NCI-H345 treated with DMSO at 0.1 percent for 48 hours (cell line): ENCODE measurements around the gene ARHGEF3.
"Not testable (repeated sequence)": the region's sequence is repeated elsewhere in the genome, so short reads cannot be mapped to it uniquely, and the experiment has no call there.

Experiments used
- DNase-seq: peaks from one replicate; lab custom pipeline; 2025; ENCODE audit not compliant: unreplicated experiment; lab: John Stamatoyannopoulos, UW

The ARHGEF3 gene

DNA sequence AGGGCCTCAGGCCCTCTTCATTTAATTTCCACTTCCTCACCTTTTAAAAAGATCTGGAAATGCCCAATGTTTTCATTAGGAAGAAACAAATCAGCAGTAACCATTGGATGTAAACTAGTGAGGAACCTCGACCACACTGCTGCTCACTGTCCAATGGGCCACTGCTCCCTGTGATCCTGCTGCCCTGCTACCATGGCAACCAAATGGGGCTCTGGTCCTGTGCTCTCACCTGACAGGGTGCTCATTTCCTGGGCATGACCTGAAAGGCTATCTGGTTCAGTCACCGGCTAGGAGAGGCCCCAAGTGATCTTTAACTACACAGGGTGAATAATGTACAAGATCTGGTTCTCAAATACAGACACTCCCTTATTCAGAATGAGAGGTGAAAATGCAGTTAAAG lies 54.6 kb downstream of the ARHGEF3 start:
- no peak for DNase-seq

DNA sequence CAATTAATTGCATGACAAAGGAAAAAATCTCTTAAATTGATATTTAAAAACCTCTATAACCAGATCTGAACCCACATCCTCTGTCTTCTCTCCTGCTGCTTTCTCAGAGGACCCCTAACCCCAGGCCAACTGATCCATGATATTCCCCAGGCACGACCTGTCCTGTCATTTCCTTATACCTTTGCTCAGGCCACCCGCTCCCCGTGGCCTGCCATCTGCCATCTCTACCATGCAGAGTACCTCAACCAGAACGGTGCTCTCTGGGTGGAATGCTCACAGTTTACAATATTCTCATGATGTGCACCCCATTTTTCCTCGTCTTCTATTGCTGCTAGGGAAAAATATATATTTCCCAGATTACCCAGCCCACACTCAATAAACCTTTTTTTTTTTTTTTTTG lies 57.7 kb downstream of the ARHGEF3 start:
- DNase-seq, result no peak

DNA sequence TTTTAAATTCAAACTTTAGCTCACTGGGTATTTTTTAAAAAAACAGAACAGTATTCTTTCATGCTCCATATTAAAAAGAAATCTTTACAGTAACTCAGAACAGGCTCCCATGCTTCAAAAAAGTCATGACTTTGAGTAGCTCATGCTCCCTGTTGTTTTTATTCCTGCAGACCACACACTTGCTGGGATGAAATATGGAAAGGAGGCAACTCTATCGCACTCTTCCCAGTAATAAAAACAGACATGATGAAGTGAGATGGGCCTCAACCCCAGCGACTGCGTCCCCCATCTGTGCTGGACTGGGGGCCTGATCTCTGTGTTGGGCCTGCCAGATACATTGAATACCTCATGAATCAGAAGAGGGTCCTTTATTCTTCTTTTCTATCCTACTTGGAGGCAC lies 58.9 kb downstream of the ARHGEF3 start:
- no peak for DNase-seq

DNA sequence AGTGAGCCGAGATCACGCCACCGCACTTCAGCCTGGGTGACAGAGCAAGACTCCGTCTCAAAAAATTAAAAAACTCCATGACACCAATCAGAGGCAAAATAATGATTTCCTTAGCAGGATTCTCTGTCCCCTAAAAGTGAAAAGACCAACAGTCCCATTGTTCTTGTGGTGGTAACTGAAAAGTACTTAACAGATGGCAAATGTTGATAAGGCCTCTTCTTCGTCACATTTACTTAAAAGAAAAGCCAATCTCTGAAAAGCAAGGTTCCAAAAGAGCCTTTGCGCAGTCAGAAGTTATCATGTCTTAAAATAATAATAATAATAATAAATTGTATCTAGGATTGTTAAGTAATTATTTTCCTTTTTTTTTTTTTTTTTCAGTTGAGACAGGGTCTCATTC lies 62.7 kb downstream of the ARHGEF3 start:
- no peak for DNase-seq

DNA sequence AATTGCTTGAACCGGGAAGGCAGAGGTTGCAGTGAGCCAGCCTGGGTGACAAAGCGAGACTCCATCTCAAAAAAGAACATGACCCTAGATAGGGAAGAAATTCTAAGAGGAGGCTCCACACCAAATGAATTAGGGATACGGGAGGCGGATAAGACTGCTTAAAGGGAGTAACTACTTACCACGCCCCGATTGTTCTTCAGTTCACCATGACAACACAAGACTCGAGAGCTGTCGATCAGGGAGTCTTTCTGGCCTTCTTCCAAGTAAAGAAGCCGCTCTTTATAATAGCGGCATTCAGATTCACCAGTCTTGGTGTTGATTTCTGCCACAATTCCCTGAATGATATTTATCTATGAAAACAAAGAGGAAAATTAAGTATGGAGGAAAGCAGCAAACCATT lies 64.7 kb downstream of the ARHGEF3 start:
- no peak for DNase-seq

DNA sequence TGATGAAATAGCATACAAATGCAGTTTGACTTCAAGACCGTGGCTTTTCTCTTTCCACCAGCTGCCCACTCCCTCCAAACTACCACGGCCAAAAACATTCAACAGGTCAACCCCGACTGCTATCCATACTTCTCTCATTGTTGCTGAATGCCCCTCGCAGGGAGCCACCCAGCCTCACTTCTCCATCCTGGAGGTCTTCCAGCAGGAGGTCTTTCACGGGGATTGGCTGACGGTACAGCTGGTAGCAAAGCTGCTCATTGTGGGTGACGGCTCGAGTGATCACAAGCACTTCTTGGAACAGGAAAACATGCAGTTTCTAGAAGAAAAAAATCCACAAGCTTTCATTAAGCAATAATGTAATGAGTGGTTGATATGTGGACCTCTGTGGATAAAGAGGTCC lies 69.6 kb downstream of the ARHGEF3 start:
- no peak for DNase-seq

DNA sequence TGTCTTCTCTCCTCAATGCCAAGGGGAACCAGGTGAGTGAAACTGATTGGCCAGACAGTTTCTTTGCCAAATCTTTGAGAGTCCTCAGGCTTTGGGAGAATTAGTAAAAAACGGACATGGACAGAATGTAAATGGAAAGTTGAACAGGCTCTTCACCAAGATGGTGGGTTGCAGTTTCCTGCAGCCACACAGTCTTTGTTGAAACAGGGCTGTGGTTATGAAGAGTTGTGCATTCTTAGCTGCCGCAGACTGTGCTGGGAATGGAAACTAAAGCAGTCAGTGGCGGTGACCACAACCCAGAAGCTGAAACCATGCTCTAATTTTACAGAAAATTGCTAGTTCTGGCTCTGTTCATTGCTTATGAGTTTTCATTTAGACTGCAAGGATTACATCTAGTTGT lies 76.6 kb downstream of the ARHGEF3 start:
- no peak for DNase-seq

DNA sequence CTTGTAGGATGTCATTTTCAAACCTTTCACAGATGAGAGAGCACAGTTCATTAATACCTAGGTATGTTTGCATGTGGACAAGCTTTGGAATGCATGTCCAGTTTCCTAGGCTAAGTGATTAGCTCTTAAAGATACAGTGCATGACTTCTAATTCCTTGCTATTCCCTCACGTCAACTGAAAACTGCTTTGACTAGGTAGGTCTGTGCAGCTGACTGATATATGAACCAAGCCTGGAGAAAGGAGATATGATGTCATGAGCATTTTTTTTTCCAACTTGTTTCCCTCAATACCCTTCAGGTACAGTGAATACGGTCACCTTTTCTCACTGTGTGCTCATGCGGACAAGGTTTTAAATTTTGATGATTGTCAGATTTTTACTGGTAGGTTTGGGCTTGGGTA lies 77.1 kb downstream of the ARHGEF3 start:
- DNase-seq, result no peak

DNA sequence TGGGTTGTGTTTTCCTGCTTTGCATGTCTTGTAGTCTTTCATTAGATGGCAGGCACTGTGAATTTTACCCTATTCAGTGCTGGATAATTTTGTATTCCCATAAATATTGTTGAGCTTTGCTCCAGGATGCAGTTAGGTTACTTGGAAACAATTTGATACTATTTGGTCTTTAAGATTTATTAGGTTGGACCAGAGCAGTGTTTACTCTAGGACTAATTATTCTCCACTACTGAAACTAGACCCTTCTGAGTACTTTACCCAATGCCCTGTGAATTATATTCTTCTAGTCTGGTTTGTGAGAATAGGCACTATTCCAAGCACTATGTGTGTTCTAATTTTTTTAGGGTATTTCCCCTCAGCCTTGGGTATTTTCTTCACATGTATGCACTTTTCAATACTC lies 80.9 kb downstream of the ARHGEF3 start:
- no peak for DNase-seq

DNA sequence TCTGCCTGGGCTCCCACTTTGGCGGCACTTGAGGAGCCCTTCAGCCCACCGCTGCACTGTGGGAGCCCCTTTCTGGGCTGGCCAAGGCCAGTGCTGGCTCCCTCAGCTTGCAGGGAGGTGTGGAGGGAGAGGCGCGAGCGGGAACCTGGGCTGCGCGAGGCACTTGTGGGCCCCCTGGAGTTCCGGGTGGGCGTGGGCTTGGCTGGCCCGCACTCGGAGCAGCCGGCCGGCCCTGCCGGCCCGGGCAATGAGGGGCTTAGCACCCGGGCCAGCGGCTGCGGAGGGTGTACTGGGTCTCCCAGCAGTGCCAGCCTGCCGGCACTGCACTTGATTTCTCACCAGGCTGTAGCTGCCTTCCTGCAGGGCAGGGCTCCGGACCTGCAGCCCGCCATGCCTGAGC lies 82.9 kb downstream of the ARHGEF3 start:
- not testable (repeated sequence) for DNase-seq

DNA sequence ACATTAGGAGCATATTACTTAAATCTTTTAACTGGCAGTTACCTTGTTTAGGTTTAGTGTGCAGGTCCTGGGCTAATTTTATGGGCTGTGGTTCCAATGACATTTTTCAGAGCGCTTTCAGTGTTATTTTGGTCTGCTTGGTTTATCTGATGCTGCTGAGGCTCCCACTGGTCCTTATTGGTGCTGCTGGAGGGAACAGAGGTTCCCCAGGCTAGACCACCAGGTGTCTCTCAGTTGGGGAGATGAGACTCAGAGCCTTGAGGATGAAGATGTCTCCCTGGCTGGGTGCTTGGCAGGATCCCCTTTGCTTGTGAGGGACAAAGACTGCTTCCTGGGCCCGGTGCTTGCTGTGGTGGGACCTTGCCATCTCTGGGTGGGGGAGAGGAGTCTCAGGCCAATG lies 90.4 kb downstream of the ARHGEF3 start:
- no peak for DNase-seq

DNA sequence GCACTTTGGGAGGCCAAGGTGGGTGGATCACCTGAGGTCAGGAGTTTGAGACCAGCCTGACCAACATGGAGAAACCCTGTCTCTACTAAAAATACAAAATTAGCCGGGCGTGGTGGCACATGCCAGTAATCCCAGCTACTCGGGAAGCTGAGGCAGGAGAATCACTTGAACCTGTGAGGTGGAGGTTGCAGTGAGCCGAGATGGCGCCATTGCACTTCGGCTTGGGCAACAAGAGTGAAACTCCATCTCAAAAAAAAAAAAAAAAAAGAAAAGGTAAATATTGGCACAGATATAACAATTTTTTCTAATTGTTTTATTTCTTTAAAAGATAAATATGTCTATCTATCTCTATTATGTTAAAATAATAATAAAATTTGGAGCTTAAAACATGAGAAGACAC lies 94.3 kb downstream of the ARHGEF3 start:
- DNase-seq, result not testable (repeated sequence)

DNA sequence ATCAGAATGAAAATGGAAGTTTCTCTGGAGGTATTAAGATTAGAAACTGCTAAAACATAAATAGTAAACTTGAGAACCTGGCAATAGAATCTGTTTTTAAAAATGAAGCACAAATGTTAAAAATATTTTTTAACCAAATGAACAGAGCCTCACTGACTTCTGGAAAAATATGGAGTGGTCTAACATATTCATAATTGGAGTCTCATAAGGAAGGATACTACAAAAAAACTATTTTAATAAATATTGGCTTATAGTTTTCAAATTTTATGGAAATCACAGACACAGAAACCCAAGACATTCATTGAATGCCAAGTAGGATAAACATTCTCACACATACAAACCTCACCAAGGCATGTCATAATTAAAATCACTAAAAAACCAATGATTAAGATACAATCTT lies 95.1 kb downstream of the ARHGEF3 start:
- DNase-seq, result no peak

DNA sequence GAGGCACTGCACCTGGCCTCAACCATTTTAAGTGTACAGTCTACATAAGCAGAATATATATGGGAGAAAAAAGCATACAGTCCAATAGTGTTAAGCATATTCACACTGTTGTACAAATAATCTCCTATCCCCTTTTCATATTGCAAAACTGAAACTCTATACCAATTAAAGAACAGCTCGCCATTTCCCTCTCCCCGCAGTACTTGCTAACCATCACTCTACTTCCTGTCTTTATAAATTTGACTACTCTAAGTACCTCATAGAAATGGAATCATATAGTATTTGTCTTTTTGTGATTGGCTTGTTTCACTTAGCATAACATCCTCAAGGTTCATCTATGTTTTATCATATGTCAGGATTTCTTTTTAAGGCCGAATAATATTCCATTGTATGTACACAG lies 97.0 kb downstream of the ARHGEF3 start:
- no peak for DNase-seq

DNA sequence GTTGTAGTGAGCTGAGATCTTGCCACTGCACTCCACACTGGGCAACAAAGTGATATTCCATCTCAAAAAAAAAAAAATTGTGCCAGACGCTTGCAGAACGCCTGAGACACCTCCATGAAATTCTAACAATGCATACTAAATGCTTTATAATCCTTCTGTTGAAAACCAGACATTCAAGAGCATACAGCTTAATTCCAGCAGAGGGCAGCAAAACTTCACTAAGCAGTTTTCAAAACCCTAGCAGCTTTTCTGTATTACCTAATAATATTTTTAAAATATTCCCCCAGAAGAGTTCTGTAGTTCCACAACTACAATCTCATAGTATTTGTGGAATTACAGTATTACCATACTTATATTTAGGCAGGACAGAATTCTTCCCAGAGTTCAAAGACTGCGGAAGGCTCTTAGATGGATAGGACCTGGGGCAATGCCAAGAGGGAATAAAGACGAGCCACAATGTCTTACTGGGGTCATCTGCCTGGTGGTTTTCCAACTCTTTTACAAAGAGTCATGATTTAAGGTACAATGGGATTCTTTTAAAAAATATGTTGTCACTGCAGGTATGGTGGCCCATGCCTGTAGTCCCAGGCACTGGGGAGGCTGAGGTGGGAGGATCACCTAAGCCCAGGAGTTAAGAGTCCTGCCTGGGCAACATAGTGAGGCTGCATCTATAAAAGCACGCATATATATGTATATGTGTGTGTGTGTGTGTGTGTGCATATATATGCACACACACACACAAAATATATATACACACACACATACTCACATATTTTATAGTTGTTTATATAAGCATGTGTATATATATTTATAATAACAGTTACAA lies 99.0 kb downstream of the ARHGEF3 start:
- peak; percentile 52 for DNase-seq

DNA sequence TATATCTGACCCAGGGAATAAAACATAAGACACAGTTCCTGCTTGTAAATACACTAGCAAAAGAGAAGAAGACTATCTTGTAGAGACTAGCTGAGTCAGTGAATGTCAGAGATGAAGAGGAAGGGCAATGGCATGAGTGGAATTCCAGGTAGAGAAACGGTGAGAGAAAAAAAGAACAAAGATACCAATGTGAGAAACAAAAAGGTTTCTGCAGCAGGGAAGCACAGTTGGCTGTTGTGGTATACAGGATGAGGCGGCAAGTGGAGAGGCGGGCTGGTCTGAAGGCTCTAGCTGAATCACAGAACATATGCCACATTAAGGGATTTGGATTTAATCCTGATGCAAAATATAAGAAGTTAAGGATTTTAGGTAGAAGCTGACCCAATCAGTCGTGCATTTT lies 101.6 kb downstream of the ARHGEF3 start:
- DNase-seq, result no peak

DNA sequence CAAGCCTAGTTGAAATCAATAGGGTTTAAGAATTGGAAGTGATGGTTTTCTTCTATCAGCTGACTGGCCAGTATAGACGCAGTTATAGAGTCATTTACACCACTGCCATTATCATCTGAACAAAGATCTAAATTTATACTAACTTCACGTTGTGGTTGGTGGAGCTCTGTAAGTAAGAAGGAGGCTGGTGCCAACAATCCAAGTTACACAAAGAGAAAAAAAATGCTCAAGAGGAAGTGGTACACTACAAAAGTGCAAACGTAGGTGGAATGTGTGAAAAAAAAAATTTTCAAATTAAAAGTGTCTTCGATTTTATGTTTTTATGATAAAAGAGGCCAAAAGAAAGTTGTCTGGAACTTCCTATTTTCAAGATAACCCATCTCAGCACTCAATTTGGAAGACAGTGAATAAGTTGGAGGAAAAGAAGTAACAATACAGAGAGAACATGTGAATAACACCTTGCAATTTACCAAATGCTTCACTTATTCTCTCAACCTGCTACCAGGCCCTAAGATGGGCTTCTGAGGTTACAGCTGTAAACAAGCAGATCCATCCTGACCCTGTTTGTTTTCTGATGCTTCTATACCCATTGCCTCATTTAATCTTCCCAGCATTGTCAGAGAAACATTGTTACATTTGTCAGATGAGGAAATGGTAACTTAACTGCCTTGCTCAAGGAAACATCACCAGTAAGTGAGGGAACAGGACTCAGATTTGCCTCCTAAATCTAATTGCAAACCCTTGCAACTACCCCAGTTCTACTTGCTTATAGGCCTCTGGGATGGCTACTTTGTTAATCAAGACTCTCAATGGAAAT lies 106.7 kb downstream of the ARHGEF3 start:
- DNase-seq, result no peak

DNA sequence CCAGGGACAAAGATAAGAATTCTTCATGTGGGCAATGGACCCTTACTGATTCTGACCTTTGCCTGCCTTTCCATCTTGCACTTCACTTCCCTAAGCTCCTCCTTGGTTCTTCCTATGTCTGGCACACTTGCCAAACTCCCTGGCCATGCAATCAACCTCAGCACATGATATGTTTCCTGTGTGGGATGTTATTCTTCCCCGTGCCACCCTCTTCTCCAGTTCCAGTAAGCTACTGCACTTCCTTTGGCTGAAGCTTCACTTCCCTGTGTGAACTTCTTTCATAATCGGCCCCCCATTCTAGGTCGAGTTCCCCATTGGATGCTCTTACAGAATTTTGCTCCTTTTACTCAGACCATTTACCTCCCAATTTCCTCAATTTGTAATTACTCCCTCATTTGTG lies 108.0 kb downstream of the ARHGEF3 start:
- DNase-seq, result no peak

DNA sequence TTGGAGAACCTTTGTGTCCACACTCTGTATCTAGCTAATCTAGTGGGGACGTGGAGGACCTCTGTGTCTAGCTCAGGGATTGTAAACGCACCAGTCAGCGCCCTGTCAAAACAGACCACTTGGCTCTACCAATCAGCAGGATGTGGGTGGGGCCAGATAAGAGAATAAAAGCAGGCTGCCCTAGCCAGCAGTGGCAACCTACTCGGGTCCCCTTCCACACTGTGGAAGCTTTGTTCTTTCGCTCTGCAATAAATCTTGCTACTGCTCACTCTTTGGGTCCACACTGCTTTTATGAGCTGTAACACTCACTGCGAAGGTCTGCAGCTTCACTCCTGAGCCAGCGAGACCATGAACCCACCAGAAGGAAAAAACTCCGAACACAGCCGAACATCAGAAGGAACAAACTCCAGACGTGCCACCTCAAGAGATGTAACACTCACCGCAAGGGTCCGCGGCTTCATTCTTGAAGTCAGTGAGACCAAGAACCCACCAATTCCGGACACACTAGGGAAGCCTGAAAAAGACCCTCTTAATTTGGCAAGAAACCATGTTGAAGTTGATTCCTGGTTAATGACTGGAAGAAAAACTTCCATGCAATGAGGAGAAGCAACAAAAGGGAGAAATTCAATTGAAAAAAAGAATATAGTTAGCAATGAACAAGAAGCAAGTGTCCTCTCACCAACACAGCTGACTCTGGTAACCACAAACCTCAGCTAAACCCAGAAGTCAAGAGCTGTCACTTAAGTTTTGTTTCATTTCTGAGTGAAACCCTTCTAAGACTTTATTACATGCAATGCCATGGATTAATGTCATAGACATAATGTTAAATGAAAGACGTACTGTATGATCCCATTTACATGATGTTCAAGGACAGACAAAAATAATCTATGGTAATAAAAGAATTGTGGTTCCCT lies 109.0 kb downstream of the ARHGEF3 start:
- not testable (repeated sequence) for DNase-seq

DNA sequence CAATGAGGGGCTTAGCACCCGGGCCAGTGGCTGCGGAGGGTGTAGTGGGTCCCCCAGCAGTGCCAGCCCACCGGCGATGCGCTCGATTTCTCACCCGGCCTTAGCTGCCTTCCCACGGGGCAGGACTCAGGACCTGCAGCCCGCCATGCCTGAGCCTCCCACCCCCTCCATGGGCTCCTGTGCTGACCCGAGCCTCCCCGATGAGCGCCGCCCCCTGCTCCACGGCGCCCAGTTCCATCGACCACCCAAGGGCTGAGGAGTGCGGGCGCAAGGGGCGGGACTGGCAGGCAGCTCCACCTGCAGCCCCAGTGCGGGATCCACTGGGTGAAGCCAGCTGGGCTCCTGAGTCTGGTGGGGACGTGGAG lies 109.8 kb downstream of the ARHGEF3 start:
- not testable (repeated sequence) for DNase-seq
